HG03460 (cell line): ENCODE measurements around the gene LGALS7.

ENCODE experiments used
- ATAC-seq: cut with Tn5 transposase; IDR thresholded peaks from one replicate; pipeline ENCODE4 v1.9.1; 2021; ENCODE audit not compliant: unreplicated experiment

Gene LGALS7

GRCh38 chr19:38728752-38729541 lies 44.4 kb downstream of the LGALS7 start:
- ATAC-seq, result no peak

- no peak for ATAC-seq
Measured at GRCh38 chr19:38727868-38728660, 45.3 kb downstream of the LGALS7 start.

- ATAC-seq, result no peak
Measured at GRCh38 chr19:38727306-38727867, 45.9 kb downstream of the LGALS7 start.

- no peak for ATAC-seq
Measured at GRCh38 chr19:38726761-38727301, 46.5 kb downstream of the LGALS7 start.

GRCh38 chr19:38726284-38726673 lies 47.0 kb downstream of the LGALS7 start:
- ATAC-seq, result no peak

- ATAC-seq, result no peak
Measured at GRCh38 chr19:38725469-38726283, 47.6 kb downstream of the LGALS7 start.

GRCh38 chr19:38723990-38724854 lies 49.1 kb downstream of the LGALS7 start:
- no peak for ATAC-seq

GRCh38 chr19:38723606-38723965 lies 49.7 kb downstream of the LGALS7 start:
- no peak for ATAC-seq

GRCh38 chr19:38722947-38723605 lies 50.2 kb downstream of the LGALS7 start:
- ATAC-seq, result no peak

- no peak for ATAC-seq
Measured at GRCh38 chr19:38721979-38722773, 51.1 kb downstream of the LGALS7 start.

GRCh38 chr19:38721496-38721895 lies 51.8 kb downstream of the LGALS7 start:
- no peak for ATAC-seq
